Measurements from ENCODE around the gene CSF2. TPM values are rescaled to one million over a fixed set of nuclear protein-coding genes. Genes with fewer than 3 reads are reported as not detected.

Gene CSF2
- total RNA-seq, 1 experiment from 2014 or later = 0.30 TPM

- Histone ChIP-seq H3K27me3 (ENCODE audit: insufficient read depth, low read length) (no peaks in the 10 kb centered on the region), H3K4me3 (replicated peaks in 1 of 2; ENCODE audit: low read depth in 1 of 2, low read length in 2 of 2) (no peak overlapping the region), H3K9me2 (ENCODE audit: insufficient read depth) (no peaks in the 10 kb centered on the region), H4K20me1 (ENCODE audit: insufficient read depth) (no peaks in the 10 kb centered on the region), H3K4me2 (ENCODE audit: low read length) (no peak overlapping the region), H2AFZ (ENCODE audit: low read depth, low read length, poor library complexity, severe bottlenecking) (no peak overlapping the region), H3K27ac (ENCODE audit: low read depth, low read length) (no peak overlapping the region), H3K9ac (ENCODE audit: low read length) (no peak overlapping the region), H3K36me3 (ENCODE audit: control insufficient read depth in 1 of 2, insufficient read depth in 2 of 2, low read length in 2 of 2) (no peaks in the 10 kb centered on the region), H3K9me3 (ENCODE audit: control insufficient read depth in 1 of 2, insufficient read depth in 1 of 2, low read depth in 1 of 2, low read length in 2 of 2) (no peaks in the 10 kb centered on the region), H3K4me1 (ENCODE audit: control insufficient read depth in 1 of 2, insufficient read depth in 2 of 2, low read length in 2 of 2) (no peaks in the 10 kb centered on the region), H3K79me2 (ENCODE audit: insufficient read depth, low read length) (no peaks in the 10 kb centered on the region)
- BruUV-seq (replicated peaks) = no TSS peak
- ATAC-seq = no peak
- DNase-seq (ENCODE audit: low read depth, low spot score) = no peak
- no peak for TF ChIP-seq POLR2AphosphoS5 (IDR thresholded peaks at IDR 0.05; ENCODE audit: low read depth, low read length)
- ChIA-PET CTCF (no interaction called here), POLR2A (no interaction called here), RAD21 (ENCODE audit: low non-redundant PET in 1 of 2, low total read pairs in 2 of 2, uncharacterized antibody in 2 of 2, unreplicated experiment in 2 of 2) (no interaction called here)
- intact Hi-C loops (cut with micrococcal nuclease) = loop anchor here (10.0 kb wide), 1 partner anchor 576 kb away; no protein-coding TSS in a partner anchor
Observed at GRCh38 chr5:132030610-132031009, 43.0 kb upstream of the CSF2 start.

- POLR2A ChIA-PET = no interaction called here
- no peak for TF ChIP-seq CEBPB (IDR thresholded peaks at IDR 0.05; ENCODE audit: low read depth)
- TF ChIP-seq ZNF274 (IDR thresholded peaks at IDR 0.05; ENCODE audit: low read depth, low read length) = no peak
- TF ChIP-seq, protein P1, sequence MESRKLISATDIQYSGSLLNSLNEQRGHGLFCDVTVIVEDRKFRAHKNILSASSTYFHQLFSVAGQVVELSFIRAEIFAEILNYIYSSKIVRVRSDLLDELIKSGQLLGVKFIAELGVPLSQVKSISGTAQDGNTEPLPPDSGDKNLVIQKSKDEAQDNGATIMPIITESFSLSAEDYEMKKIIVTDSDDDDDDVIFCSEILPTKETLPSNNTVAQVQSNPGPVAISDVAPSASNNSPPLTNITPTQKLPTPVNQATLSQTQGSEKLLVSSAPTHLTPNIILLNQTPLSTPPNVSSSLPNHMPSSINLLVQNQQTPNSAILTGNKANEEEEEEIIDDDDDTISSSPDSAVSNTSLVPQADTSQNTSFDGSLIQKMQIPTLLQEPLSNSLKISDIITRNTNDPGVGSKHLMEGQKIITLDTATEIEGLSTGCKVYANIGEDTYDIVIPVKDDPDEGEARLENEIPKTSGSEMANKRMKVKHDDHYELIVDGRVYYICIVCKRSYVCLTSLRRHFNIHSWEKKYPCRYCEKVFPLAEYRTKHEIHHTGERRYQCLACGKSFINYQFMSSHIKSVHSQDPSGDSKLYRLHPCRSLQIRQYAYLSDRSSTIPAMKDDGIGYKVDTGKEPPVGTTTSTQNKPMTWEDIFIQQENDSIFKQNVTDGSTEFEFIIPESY (IDR thresholded peaks at IDR 0.05; ENCODE audit: extremely low read depth, insufficient replicate concordance, low read length) = no peak
- no peak for TF ChIP-seq SRF (IDR thresholded peaks at IDR 0.05; ENCODE audit: low read depth)
- TF ChIP-seq EGR1 (IDR thresholded peaks at IDR 0.05; ENCODE audit: low read depth) = no peak
- TF ChIP-seq, protein P2, sequence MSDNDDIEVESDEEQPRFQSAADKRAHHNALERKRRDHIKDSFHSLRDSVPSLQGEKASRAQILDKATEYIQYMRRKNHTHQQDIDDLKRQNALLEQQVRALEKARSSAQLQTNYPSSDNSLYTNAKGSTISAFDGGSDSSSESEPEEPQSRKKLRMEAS (IDR thresholded peaks at IDR 0.05) = no peak
Observed at GRCh38 chr5:132032196-132032595, 41.4 kb upstream of the CSF2 start.

More at GRCh38 chr5:132032196-132032595, 41.4 kb upstream of the CSF2 start:
- Histone ChIP-seq H3K27me3 (ENCODE audit: insufficient read depth, low read length) (no peaks in the 10 kb centered on the region), H3K9ac (ENCODE audit: low read length) (no peak overlapping the region), H3K4me1 (ENCODE audit: control insufficient read depth in 1 of 2, insufficient read depth in 2 of 2, low read length in 2 of 2) (no peaks in the 10 kb centered on the region), H3K4me3 (replicated peaks in 1 of 2; ENCODE audit: low read depth in 1 of 2, low read length in 2 of 2) (no peak overlapping the region), H3K27ac (ENCODE audit: low read depth, low read length) (no peak overlapping the region), H3K9me2 (ENCODE audit: insufficient read depth) (no peaks in the 10 kb centered on the region), H2AFZ (ENCODE audit: low read depth, low read length, poor library complexity, severe bottlenecking) (no peak overlapping the region), H3K36me3 (ENCODE audit: control insufficient read depth in 1 of 2, insufficient read depth in 2 of 2, low read length in 2 of 2) (no peaks in the 10 kb centered on the region), H3K9me3 (ENCODE audit: control insufficient read depth in 1 of 2, insufficient read depth in 1 of 2, low read depth in 1 of 2, low read length in 2 of 2) (no peaks in the 10 kb centered on the region), H3K79me2 (ENCODE audit: insufficient read depth, low read length) (no peaks in the 10 kb centered on the region), H3K4me2 (ENCODE audit: low read length) (no peak overlapping the region), H4K20me1 (ENCODE audit: insufficient read depth) (no peaks in the 10 kb centered on the region)
- intact Hi-C loops (cut with micrococcal nuclease) = loop anchor here (10.0 kb wide), 1 partner anchor 577 kb away; no protein-coding TSS in a partner anchor
- BruUV-seq (replicated peaks) = no TSS peak
- CTCF ChIA-PET = no interaction called here
- RAD21 ChIA-PET (ENCODE audit: low non-redundant PET in 1 of 2, low total read pairs in 2 of 2, uncharacterized antibody in 2 of 2, unreplicated experiment in 2 of 2) = no interaction called here
- ATAC-seq (no peak), DNase-seq (ENCODE audit: low read depth, low spot score) (no peak)

Data from HCT116 (cell line).